K562 (cell line): Measurements from ENCODE around the gene CYSTM1. TPM values are rescaled to one million over a fixed set of nuclear protein-coding genes. Genes with fewer than 3 reads are reported as not detected.

Experiments
- ATAC-seq: fragments of 200-7000 bp; cut with Tn5 transposase; 3 replicates; pipeline ENCODE4 v1.9.1; 2020; ENCODE audit warnings: moderate library complexity
- BruUV-seq: library from RNA; stranded (reverse); fragments of 400-500 nt; replicated peaks from 2 replicates; lab custom pipeline; 2021; lab: Mats Ljungman, UMichigan
- CTCF ChIA-PET: fragments of 300-600 bp; formaldehyde crosslinking; extraction: SDS; loops from one replicate; lab custom pipeline; 2021; ENCODE audit warnings: low intra/inter-chr PET ratio; lab: Yijun Ruan, JAX
- POLR2A ChIA-PET: fragments of 300-600, 350-650 bp; sonication (Branson Sonifier 250); formaldehyde crosslinking; extraction: SDS; loops from one replicate; lab custom pipeline; 2021; ENCODE audit warnings: antibody characterized with exemption, inconsistent platforms; lab: Yijun Ruan, JAX
- DNase-seq, 4 experiments: peaks; one replicate each; pipeline versions ENCODE4 v3.0.0 to v3.0.0-alpha.2; 2011 to 2018; ENCODE audit warnings: low spot score in 3 of 4, mixed read lengths in 3 of 4; ENCODE audit errors: extremely low read depth in 1 of 4
- FAIRE-seq: peaks from 2 replicates; lab custom pipeline; 2011; peaks lifted over from hg19 to GRCh38; lab: Jason Lieb, UNC
- H2AFZ ChIP-seq: 2 replicates; pipeline ENCODE4 v1.6.0; 2011; ENCODE audit warnings: low read depth, low read length, control low read depth, inconsistent platforms
- H3K27ac ChIP-seq: fragments of 200-600 bp; 3 replicates; pipeline ENCODE4 v1.8.0; 2011; ENCODE audit warnings: low read depth, mild to moderate bottlenecking, control low read depth, inconsistent platforms, low read length, moderate library complexity, mixed read lengths; ENCODE audit errors: extremely low read depth
- H3K27me3 ChIP-seq, 2 experiments: fragments of 300-600 bp in 1 of 2; 2 replicates in 1 of 2; 3 replicates in 1 of 2; pipeline versions ENCODE4 v1.6.0 to v1.8.0; 2011; ENCODE audit warnings: inconsistent platforms in 2 of 2, low read length in 2 of 2, mild to moderate bottlenecking in 1 of 2, mixed read lengths in 1 of 2, moderate library complexity in 1 of 2; ENCODE audit not compliant: control insufficient read depth in 2 of 2, insufficient read depth in 2 of 2
- H3K36me3 ChIP-seq: fragments of 300-600 bp; 3 replicates; pipeline ENCODE4 v1.8.0; 2011; ENCODE audit warnings: mild to moderate bottlenecking, low read length, inconsistent platforms; ENCODE audit not compliant: control insufficient read depth, insufficient read depth
- H3K4me1 ChIP-seq, 2 experiments: fragments of 200-600 bp in 1 of 2; replicated peaks in 1 of 2; 2 replicates in 1 of 2; 3 replicates in 1 of 2; pipeline versions ENCODE4 v1.5.1 to v1.8.0; 2011; ENCODE audit warnings: inconsistent platforms in 2 of 2, low read length in 2 of 2, mild to moderate bottlenecking in 1 of 2, mixed read lengths in 1 of 2, moderate library complexity in 1 of 2; ENCODE audit not compliant: control insufficient read depth in 2 of 2, insufficient read depth in 2 of 2
- H3K4me2 ChIP-seq: 2 replicates; pipeline ENCODE4 v1.6.1; 2011; ENCODE audit warnings: low read length, control low read depth, inconsistent platforms, mixed read lengths; ENCODE audit not compliant: insufficient read depth
- H3K4me3 ChIP-seq: fragments of 200-600 bp; sonication (generic), shearing (Covaris generic); 2 replicates; pipeline ENCODE4 v1.5.1; 2016; ENCODE audit warnings: control low read depth, inconsistent platforms
- H3K79me2 ChIP-seq: fragments of 200-600 bp; 3 replicates; pipeline ENCODE4 v1.8.0; 2011; ENCODE audit warnings: low read length, inconsistent platforms; ENCODE audit not compliant: control insufficient read depth, insufficient read depth
- H3K9ac ChIP-seq, 2 experiments: 2 replicates each; pipeline versions ENCODE4 v1.6.0 to v1.6.1; 2011; ENCODE audit warnings: low read depth in 2 of 2, low read length in 2 of 2, control low read depth in 1 of 2, inconsistent platforms in 1 of 2, mild to moderate bottlenecking in 1 of 2, mixed read lengths in 1 of 2; ENCODE audit not compliant: insufficient read depth in 1 of 2
- H3K9me1 ChIP-seq: one replicate; pipeline ENCODE4 v1.6.0; 2011; ENCODE audit warnings: inconsistent platforms, mild to moderate bottlenecking, low read length, moderate library complexity; ENCODE audit not compliant: control insufficient read depth, insufficient read depth
- H3K9me3 ChIP-seq: replicated peaks from 2 replicates; pipeline ENCODE4 v1.5.1; 2011; ENCODE audit warnings: low read depth, low read length, inconsistent platforms; ENCODE audit not compliant: control insufficient read depth, insufficient read depth
- H4K20me1 ChIP-seq: replicated peaks from 2 replicates; pipeline ENCODE4 v1.6.1; 2011; ENCODE audit warnings: low read length, inconsistent platforms, mixed read lengths; ENCODE audit not compliant: control insufficient read depth, insufficient read depth
- ASH1L ChIP-seq: fragments of 450-650 bp; IDR thresholded peaks from 2 replicates; pipeline ENCODE4 v1.6.1; 2018; ENCODE audit warnings: borderline replicate concordance, mild to moderate bottlenecking, low read depth; ENCODE audit not compliant: partially characterized antibody
- CHD4 ChIP-seq: fragments of 200-600 bp; sonication (generic); IDR thresholded peaks from 3 replicates; pipeline ENCODE4 v1.6.1; 2012; ENCODE audit warnings: low read depth, mild to moderate bottlenecking, mixed read lengths, low read length, inconsistent platforms; ENCODE audit not compliant: insufficient read depth, insufficient replicate concordance, poor library complexity, severe bottlenecking
- ILF3 ChIP-seq: fragments of 450-650 bp; IDR thresholded peaks from 2 replicates; pipeline ENCODE4 v1.6.1; 2018; ENCODE audit warnings: antibody characterized with exemption, mild to moderate bottlenecking, moderate library complexity, borderline replicate concordance
- MEF2A ChIP-seq: IDR thresholded peaks from 2 replicates; pipeline ENCODE4 v1.6.1; 2011; ENCODE audit warnings: low read depth, mild to moderate bottlenecking, low read length, moderate library complexity; ENCODE audit not compliant: control insufficient read depth
- NFE2 ChIP-seq: IDR thresholded peaks from 2 replicates; pipeline ENCODE4 v1.6.1; 2014; ENCODE audit warnings: antibody characterized with exemption, low read depth
- PPARD ChIP-seq: fragments of 250-450 bp; sonication (Bioruptor Pico); IDR thresholded peaks from 2 replicates; pipeline ENCODE4 v1.8.0; 2022; ENCODE audit warnings: inconsistent platforms, mild to moderate bottlenecking, moderate library complexity
- SP1 ChIP-seq: sonication (generic); formaldehyde crosslinking; IDR thresholded peaks from 2 replicates; pipeline ENCODE4 v1.8.1; 2022; ENCODE audit warnings: mild to moderate bottlenecking, missing genetic modification reagents
- SREBF2 ChIP-seq: sonication (generic); formaldehyde crosslinking; IDR thresholded peaks from 2 replicates; pipeline ENCODE4 v1.4.0; 2020; ENCODE audit warnings: mild to moderate bottlenecking, missing genetic modification reagents
- SRSF7 ChIP-seq: fragments of 200-400 bp; formaldehyde crosslinking; optimal IDR thresholded peaks from 2 replicates; pipeline ENCODE3; 2017; ENCODE audit warnings: mild to moderate bottlenecking, low read depth, low read length
- STAT5A ChIP-seq: IDR thresholded peaks from 2 replicates; pipeline ENCODE4 v1.6.1; 2012; ENCODE audit warnings: low read length, inconsistent platforms, borderline replicate concordance
- TRIM28 ChIP-seq: fragments of 450-650 bp; IDR thresholded peaks from 2 replicates; pipeline ENCODE4 v1.6.1; 2017
- ZFP36 ChIP-seq: fragments of 150-350 bp; IDR thresholded peaks from 2 replicates; pipeline ENCODE4 v1.6.1; 2018; ENCODE audit warnings: low read length, low read depth; ENCODE audit not compliant: partially characterized antibody
- ZKSCAN8 ChIP-seq: fragments of 200-800 bp; sonication (Bioruptor generic); IDR thresholded peaks from 2 replicates; pipeline ENCODE4 v1.6.1; 2016; ENCODE audit warnings: missing genetic modification characterization, missing compliant biosample characterization
- ZNF124 ChIP-seq: sonication (generic); formaldehyde crosslinking; IDR thresholded peaks from 2 replicates; pipeline ENCODE4 v1.8.1; 2022; ENCODE audit warnings: missing genetic modification reagents
- ZNF23 ChIP-seq: fragments of 250-450 bp; sonication (Bioruptor Pico); IDR thresholded peaks from 2 replicates; pipeline ENCODE4 v1.4.0; 2020; ENCODE audit warnings: mild to moderate bottlenecking
- ZNF311 ChIP-seq: fragments of 250-450 bp; sonication (Bioruptor Pico); IDR thresholded peaks from 2 replicates; pipeline ENCODE4 v1.4.0; 2020; ENCODE audit warnings: mild to moderate bottlenecking, moderate library complexity
- ZNF583 ChIP-seq: fragments of 250-450 bp; sonication (Bioruptor Pico); IDR thresholded peaks from 2 replicates; pipeline ENCODE4 v1.4.0; 2020
- WGBS: fragments of 100-300 bp; shearing (Covaris generic); methylation state at CpG from one replicate; pipeline ENCODE4 v1.1.6; 2016; ENCODE audit warnings: low coverage, mixed read lengths; ENCODE audit not compliant: insufficient coverage; ENCODE audit errors: missing lambda C conversion rate; 5-methylcytosine and 5-hydroxymethylcytosine counted together
- in situ Hi-C: fragments of 300-500 bp; cut with MboI; formaldehyde crosslinking; loops from 4 replicates; pipeline ENCODE4 v1.15.0; 2018; ENCODE audit warnings: inconsistent platforms, mixed read lengths
- intact Hi-C: fragments of 100-400 bp; cut with micrococcal nuclease; formaldehyde crosslinking; loops from 2 replicates; pipeline ENCODE4 v1.14.2; 2022
- polyA plus RNA-seq, 8 experiments: library from polyadenylated mRNA; depleted of rRNA in 4 of 8; stranded (reverse) in 5 of 8; unstranded in 3 of 8; fragments of >200 nt; fragmentation: Nextera tagmentation in 2 of 8; fragmentation: Illumina TruSeq in 1 of 8; extraction: Ambion mirVana in 2 of 8; extraction: Trizol in 1 of 8; gene quantifications; 2 replicates each; pipeline versions ENCODE4 v1.2.1 to v1.2.3, GENCODE V29; 2011 to 2014; ENCODE audit warnings: inconsistent platforms in 1 of 8, missing spikeins in 1 of 8
- total RNA-seq, 7 experiments: library from RNA; depleted of rRNA in 6 of 7; stranded (reverse); fragments of >200 nt in 6 of 7; fragmentation: Illumina TruSeq in 2 of 7; extraction: Trizol in 2 of 7; gene quantifications; 2 replicates each; pipeline versions ENCODE4 v1.2.1 to v1.2.3, GENCODE V29; 2011 to 2021; ENCODE audit warnings: low replicate concordance in 1 of 7
- TF ChIP-seq, protein P1 (sequence below): fragments of 250-450 bp; sonication (Bioruptor Pico); IDR thresholded peaks from 2 replicates; pipeline ENCODE4 v1.9.0; 2021; ENCODE audit warnings: mild to moderate bottlenecking, inconsistent platforms

CYSTM1 gene
- total and polyA plus RNA-seq, 9 of the 15 experiments (the other 6 are each of a cell fraction or from before 2014, with no cell fraction given) = 76.1 to 422 (median 108) TPM

DNA sequence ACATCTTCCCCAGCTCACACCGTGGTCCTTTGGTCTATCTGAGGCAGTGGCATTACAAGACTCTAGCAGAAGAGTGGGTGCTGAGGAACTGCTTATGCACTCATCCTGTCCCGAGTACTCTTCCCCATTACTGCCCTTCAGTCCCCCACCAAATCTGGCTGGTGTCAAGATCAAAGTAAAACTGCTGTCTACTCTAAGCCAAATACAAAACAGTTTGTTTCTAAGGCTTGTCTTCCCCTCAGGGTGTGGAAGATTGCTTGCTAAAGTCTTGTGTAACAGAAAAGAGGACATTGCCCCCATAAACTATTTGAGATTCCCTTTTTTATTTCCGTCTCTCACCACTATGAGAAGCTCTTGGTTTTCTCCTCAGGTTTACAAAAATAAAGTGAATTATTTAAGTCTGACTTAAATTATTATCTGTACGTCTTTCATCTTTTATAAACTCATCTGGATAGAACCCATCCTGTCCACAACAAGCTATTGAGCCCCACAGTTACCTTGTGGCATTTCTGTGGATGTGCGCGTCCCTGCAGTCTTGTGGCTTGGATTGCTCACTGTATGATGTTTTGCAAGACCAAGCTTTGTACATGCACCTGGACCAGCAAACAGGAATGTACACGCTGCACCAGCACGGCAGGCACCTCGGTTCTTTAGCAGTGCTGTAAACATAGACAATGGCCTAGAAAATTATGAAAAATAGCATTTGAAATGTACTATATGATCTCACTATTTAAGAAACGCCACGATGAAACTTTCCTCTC is 61.0 kb downstream of the CYSTM1 start:
- 83% methylated on average over 11 of the region's 11 CpGs for WGBS
- TF ChIP-seq STAT5A (no peak), ZFP36 (no peak), SREBF2 (CRISPR knock-in tag) (no peak), ZNF311 (CRISPR knock-in tag) (no peak), ZNF23 (no peak), CHD4 (no peak), ILF3 (no peak), ZNF583 (CRISPR knock-in tag) (no peak), PPARD (CRISPR knock-in tag) (no peak), TRIM28 (no peak), ZKSCAN8 (CRISPR knock-in tag) (no peak), ASH1L (no peak), ZNF124 (no peak), MEF2A (no peak), SP1 (CRISPR knock-in tag) (no peak), NFE2 (no peak), SRSF7 (no peak)
- TF ChIP-seq, protein P1, sequence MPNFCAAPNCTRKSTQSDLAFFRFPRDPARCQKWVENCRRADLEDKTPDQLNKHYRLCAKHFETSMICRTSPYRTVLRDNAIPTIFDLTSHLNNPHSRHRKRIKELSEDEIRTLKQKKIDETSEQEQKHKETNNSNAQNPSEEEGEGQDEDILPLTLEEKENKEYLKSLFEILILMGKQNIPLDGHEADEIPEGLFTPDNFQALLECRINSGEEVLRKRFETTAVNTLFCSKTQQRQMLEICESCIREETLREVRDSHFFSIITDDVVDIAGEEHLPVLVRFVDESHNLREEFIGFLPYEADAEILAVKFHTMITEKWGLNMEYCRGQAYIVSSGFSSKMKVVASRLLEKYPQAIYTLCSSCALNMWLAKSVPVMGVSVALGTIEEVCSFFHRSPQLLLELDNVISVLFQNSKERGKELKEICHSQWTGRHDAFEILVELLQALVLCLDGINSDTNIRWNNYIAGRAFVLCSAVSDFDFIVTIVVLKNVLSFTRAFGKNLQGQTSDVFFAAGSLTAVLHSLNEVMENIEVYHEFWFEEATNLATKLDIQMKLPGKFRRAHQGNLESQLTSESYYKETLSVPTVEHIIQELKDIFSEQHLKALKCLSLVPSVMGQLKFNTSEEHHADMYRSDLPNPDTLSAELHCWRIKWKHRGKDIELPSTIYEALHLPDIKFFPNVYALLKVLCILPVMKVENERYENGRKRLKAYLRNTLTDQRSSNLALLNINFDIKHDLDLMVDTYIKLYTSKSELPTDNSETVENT (CRISPR knock-in tag) = no peak
- intact Hi-C loops (no loop called here), in situ Hi-C loops (no loop called here)
- Histone ChIP-seq H3K4me1 (peaks cover 2 to 16% of the 10 kb centered on the region in 2 experiments; a peak in 4 of 5 replicates), H3K9ac (no peak overlapping the region), H4K20me1 (peaks cover 17% of the 10 kb centered on the region; the same call in 1 of the 2 replicates), H3K27ac (no peak overlapping the region), H3K36me3 (no peaks in the 10 kb centered on the region; the same call in 2 of the 3 replicates), H2AFZ (no peak overlapping the region), H3K4me2 (no peak overlapping the region), H3K9me3 (no peaks in the 10 kb centered on the region), H3K9me1 (no peaks in the 10 kb centered on the region), H3K4me3 (no peak overlapping the region), H3K27me3 (no peaks in the 10 kb centered on the region), H3K79me2 (peaks cover 16% of the 10 kb centered on the region; the same call in 2 of the 3 replicates)
- no TSS peak for BruUV-seq
- POLR2A ChIA-PET = interaction anchor here (0.6 to 0.9 kb wide), 2 partner anchors 22 to 48 kb away, joined by 3 to 5 read pairs; no protein-coding TSS in a partner anchor
- FAIRE-seq = peak; percentile 65
- CTCF ChIA-PET = no interaction called here
- no peak for ATAC-seq
- DNase-seq = no peak
